ENCODE measurements around the gene IMMP2L.

DNA sequence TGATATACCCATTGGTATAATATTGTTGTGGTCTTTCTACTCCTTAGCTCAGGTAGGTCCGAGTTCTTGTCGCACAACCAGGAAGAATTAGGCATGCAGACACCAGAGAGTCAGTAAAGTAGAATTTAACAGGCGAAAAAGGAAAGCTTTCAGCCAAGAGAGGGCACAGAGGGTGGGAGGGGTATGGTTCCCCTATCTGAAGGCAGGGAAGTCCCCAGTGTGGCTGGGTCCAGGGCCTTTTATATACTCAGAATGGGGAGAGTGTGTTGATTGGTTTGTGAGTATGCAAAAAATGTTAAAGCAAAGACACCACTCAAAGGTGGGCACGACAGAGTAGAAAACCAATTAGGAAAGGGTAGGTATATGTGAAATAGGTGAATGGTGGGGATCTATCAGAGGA is 53.9 kb downstream of the IMMP2L start:
- TF ChIP-seq POLR2AphosphoS5 (IDR thresholded peaks at IDR 0.05; ENCODE audit: low read depth, low read length): no peak
- no peak for TF ChIP-seq RAD21 (IDR thresholded peaks at IDR 0.05; ENCODE audit: low read length)
- no peak for TF ChIP-seq YY1 (IDR thresholded peaks at IDR 0.05; ENCODE audit: low read depth)

Measured in SK-N-SH (cell line).